CD4-positive, alpha-beta T cell treated with Interleukin-21 for 1 hour (primary cell): ENCODE data around the gene ITSN1.
"Not testable (repeated sequence)": the region's sequence is repeated elsewhere in the genome, so short reads cannot be mapped to it uniquely, and the experiment has no call there.

Source experiments
- DNase-seq: peaks from one replicate; pipeline ENCODE4 v3.0.0-alpha.2; 2020

The ITSN1 gene

GRCh38 chr21:33651965-33652680, 9.8 kb downstream of the ITSN1 start:
- no peak for DNase-seq

- no peak for DNase-seq
Measured at GRCh38 chr21:33654412-33654811, 12.1 kb downstream of the ITSN1 start.

GRCh38 chr21:33655588-33656221, 13.4 kb downstream of the ITSN1 start:
- DNase-seq: no peak

- DNase-seq: no peak
Measured at GRCh38 chr21:33657124-33657820, 15.0 kb downstream of the ITSN1 start.

- DNase-seq: no peak
Measured at GRCh38 chr21:33658919-33659567, 16.7 kb downstream of the ITSN1 start.

GRCh38 chr21:33659568-33659949, 17.3 kb downstream of the ITSN1 start:
- no peak for DNase-seq

GRCh38 chr21:33660406-33660805, 18.1 kb downstream of the ITSN1 start:
- DNase-seq: no peak

- no peak for DNase-seq
Measured at GRCh38 chr21:33661146-33661545, 18.8 kb downstream of the ITSN1 start.

GRCh38 chr21:33662046-33662445, 19.7 kb downstream of the ITSN1 start:
- no peak for DNase-seq

- DNase-seq: no peak
Measured at GRCh38 chr21:33663241-33663640, 20.9 kb downstream of the ITSN1 start.

GRCh38 chr21:33664135-33664534, 21.8 kb downstream of the ITSN1 start:
- DNase-seq: no peak

- DNase-seq: no peak
Measured at GRCh38 chr21:33666153-33666552, 23.9 kb downstream of the ITSN1 start.

- DNase-seq: no peak
Measured at GRCh38 chr21:33667636-33668035, 25.3 kb downstream of the ITSN1 start.

- DNase-seq: no peak
Measured at GRCh38 chr21:33668180-33668579, 25.9 kb downstream of the ITSN1 start.

GRCh38 chr21:33668620-33669019, 26.3 kb downstream of the ITSN1 start:
- DNase-seq: no peak

GRCh38 chr21:33670076-33670978, 28.0 kb downstream of the ITSN1 start:
- no peak for DNase-seq

GRCh38 chr21:33673473-33673872, 31.2 kb downstream of the ITSN1 start:
- DNase-seq: no peak

GRCh38 chr21:33674226-33674625, 31.9 kb downstream of the ITSN1 start:
- no peak for DNase-seq

- DNase-seq: not testable (repeated sequence)
Measured at GRCh38 chr21:33676666-33677065, 34.4 kb downstream of the ITSN1 start.

GRCh38 chr21:33677450-33677849, 35.1 kb downstream of the ITSN1 start:
- no peak for DNase-seq

GRCh38 chr21:33680870-33681269, 38.6 kb downstream of the ITSN1 start:
- no peak for DNase-seq

- DNase-seq: no peak
Measured at GRCh38 chr21:33682992-33683627, 40.8 kb downstream of the ITSN1 start.
